SU-DHL-6 (cell line): ENCODE data around the gene MITF.

ENCODE experiments used
- H2AFZ ChIP-seq: fragments of 200-600 bp; sonication (generic); 2 replicates; pipeline ENCODE4 v1.6.1; 2014; ENCODE audit warnings: low read depth, mild to moderate bottlenecking, moderate library complexity, mixed read lengths, antibody characterized with exemption, low read length; ENCODE audit not compliant: severe bottlenecking
- H3F3A ChIP-seq: fragments of 200-600 bp; shearing (Covaris generic); 2 replicates; pipeline ENCODE4 v1.6.0; 2016; ENCODE audit warnings: antibody characterized with exemption, mild to moderate bottlenecking; ENCODE audit not compliant: insufficient read depth
- H3K27ac ChIP-seq: fragments of 200-600 bp; sonication (generic); 2 replicates; pipeline ENCODE4 v1.5.1; 2016; ENCODE audit warnings: low read depth, mild to moderate bottlenecking, low read length, moderate library complexity, mixed read lengths
- H3K27me3 ChIP-seq: fragments of 200-600 bp; sonication (generic), shearing (Covaris generic); 2 replicates; pipeline ENCODE4 v1.6.0; 2014; ENCODE audit warnings: mild to moderate bottlenecking, low read length
- H3K36me3 ChIP-seq: fragments of 200-600 bp; sonication (generic); 2 replicates; pipeline ENCODE4 v1.6.1; 2014; ENCODE audit warnings: mild to moderate bottlenecking, low read length, mixed read lengths
- H3K4me2 ChIP-seq: fragments of 300-600, 200-600 bp; shearing (Covaris generic), sonication (generic); 2 replicates; pipeline ENCODE4 v1.6.0; 2014; ENCODE audit warnings: low read length, low read depth, mild to moderate bottlenecking; ENCODE audit not compliant: poor library complexity, severe bottlenecking
- H3K4me3 ChIP-seq: fragments of 200-600 bp; sonication (generic); 2 replicates; pipeline ENCODE4 v1.5.1; 2014; ENCODE audit warnings: antibody characterized with exemption, low read length, mild to moderate bottlenecking, mixed read lengths; ENCODE audit not compliant: insufficient read depth, poor library complexity, severe bottlenecking
- H3K79me2 ChIP-seq: fragments of 200-600 bp; sonication (generic); 2 replicates; pipeline ENCODE4 v1.6.1; 2014; ENCODE audit warnings: mild to moderate bottlenecking, low read length, moderate library complexity; ENCODE audit not compliant: insufficient read depth
- H3K9ac ChIP-seq: fragments of 200-600 bp; sonication (generic); 2 replicates; pipeline ENCODE4 v1.7.0; 2014; ENCODE audit warnings: mild to moderate bottlenecking, low read length
- H3K9me2 ChIP-seq: fragments of 200-600 bp; sonication (generic); replicated peaks from 2 replicates; pipeline ENCODE4 v1.6.1; 2014; ENCODE audit warnings: low read length; ENCODE audit not compliant: insufficient read depth
- H3K9me3 ChIP-seq: fragments of 200-600 bp; sonication (generic); 2 replicates; pipeline ENCODE4 v1.6.1; 2014; ENCODE audit warnings: low read length, mixed read lengths; ENCODE audit not compliant: insufficient read depth
- H4K20me1 ChIP-seq: fragments of 200-600 bp; sonication (generic); 2 replicates; pipeline ENCODE4 v1.6.1; 2014; ENCODE audit warnings: low read depth, mild to moderate bottlenecking, antibody characterized with exemption, low read length, moderate library complexity, mixed read lengths
- CTCF ChIP-seq: fragments of 200-600 bp; sonication (generic); IDR thresholded peaks from one replicate; pipeline ENCODE4 v1.5.1; 2017; ENCODE audit warnings: antibody characterized with exemption, mild to moderate bottlenecking, low read length, moderate library complexity; ENCODE audit not compliant: insufficient read depth, poor library complexity, severe bottlenecking
- EZH2phosphoT487 ChIP-seq: fragments of 200-600 bp; sonication (generic), shearing (Covaris generic); conservative IDR thresholded peaks from 2 replicates; pipeline ENCODE4 v1.6.1; 2018; ENCODE audit warnings: mild to moderate bottlenecking, antibody characterized with exemption, low read length, moderate library complexity, mixed read lengths

The MITF gene

DNA sequence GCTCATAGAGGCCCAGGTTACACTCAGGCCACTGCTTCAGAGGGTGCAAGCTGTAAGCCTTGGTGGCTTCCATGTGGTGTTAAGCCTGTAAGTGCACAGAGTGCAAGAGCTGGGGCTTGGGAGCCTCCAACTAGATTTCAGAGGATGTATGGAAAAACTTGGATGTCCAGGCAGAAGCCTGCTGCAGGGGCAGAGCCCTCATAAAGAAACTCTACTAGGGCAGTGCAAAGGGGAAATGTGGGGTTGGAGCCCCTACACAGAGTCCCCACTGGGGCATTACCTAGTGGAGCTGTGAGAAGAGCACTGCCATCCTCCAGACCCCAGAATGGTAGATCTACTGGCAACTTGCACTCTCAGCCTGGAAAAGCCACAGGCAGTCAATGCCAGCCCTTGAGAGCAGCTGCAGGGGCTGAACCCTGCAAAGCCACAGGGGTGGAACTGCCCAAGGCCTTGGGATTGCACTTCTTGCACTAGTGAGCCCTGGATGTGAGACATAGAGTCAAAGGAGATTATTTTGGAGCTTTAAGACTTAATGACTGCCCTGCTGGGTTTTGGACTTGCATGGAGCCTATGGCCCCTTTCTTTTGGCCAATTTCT is 14.0 kb downstream of the MITF start:
- no peak overlapping the region for H2AFZ ChIP-seq
- no peaks in the 10 kb centered on the region for H3F3A ChIP-seq
- no peaks in the 10 kb centered on the region for H3K9me3 ChIP-seq
- H3K9ac ChIP-seq, result no peak overlapping the region
- H3K4me3 ChIP-seq, result no peak overlapping the region
- H3K79me2 ChIP-seq, result no peaks in the 10 kb centered on the region
- no peaks in the 10 kb centered on the region for H4K20me1 ChIP-seq
- H3K4me2 ChIP-seq, result no peak overlapping the region
- H3K36me3 ChIP-seq, result no peaks in the 10 kb centered on the region
- TF ChIP-seq EZH2phosphoT487 (no peak), CTCF (no peak)
- H3K27me3 ChIP-seq, result no peaks in the 10 kb centered on the region
- no peak overlapping the region for H3K27ac ChIP-seq
- no peaks in the 10 kb centered on the region for H3K9me2 ChIP-seq

DNA sequence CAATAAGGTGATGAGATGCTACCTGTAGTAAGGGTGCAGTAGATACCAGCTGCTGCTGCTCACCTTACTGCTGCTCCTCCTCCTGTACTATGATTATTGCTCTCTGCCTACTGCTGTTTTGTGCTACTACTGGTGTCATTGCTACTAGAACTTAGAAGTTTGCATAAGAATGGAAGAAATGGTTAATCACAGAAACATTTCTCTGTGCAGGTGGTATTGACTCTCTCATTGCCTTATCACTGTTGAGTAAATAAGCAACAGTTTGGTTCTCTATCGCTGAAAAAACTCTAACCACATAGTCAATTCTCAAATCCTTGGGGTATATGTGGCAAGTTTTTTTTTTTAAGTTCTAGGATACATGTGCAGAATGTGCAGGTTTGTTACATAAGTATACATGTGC is 16.5 kb downstream of the MITF start:
- Histone ChIP-seq H3K4me3 (no peak overlapping the region), H3K27ac (no peak overlapping the region), H3K9ac (no peak overlapping the region), H2AFZ (no peak overlapping the region), H3K36me3 (no peaks in the 10 kb centered on the region), H3K4me2 (no peak overlapping the region), H3F3A (no peaks in the 10 kb centered on the region), H3K27me3 (no peaks in the 10 kb centered on the region), H4K20me1 (no peaks in the 10 kb centered on the region), H3K9me2 (no peaks in the 10 kb centered on the region), H3K9me3 (no peaks in the 10 kb centered on the region), H3K79me2 (no peaks in the 10 kb centered on the region)
- no peak for TF ChIP-seq EZH2phosphoT487
- TF ChIP-seq CTCF, result no peak

GRCh38 chr3:69761896-69762767 is 22.9 kb downstream of the MITF start:
- no peak overlapping the region for H2AFZ ChIP-seq
- no peak overlapping the region for H3K27ac ChIP-seq
- H3K36me3 ChIP-seq, result no peaks in the 10 kb centered on the region
- no peak for TF ChIP-seq EZH2phosphoT487
- no peak for TF ChIP-seq CTCF
- H4K20me1 ChIP-seq, result no peaks in the 10 kb centered on the region
- H3K9me3 ChIP-seq, result no peaks in the 10 kb centered on the region
- no peak overlapping the region for H3K4me3 ChIP-seq
- no peak overlapping the region for H3K9ac ChIP-seq
- no peaks in the 10 kb centered on the region for H3F3A ChIP-seq
- H3K79me2 ChIP-seq, result no peaks in the 10 kb centered on the region
- no peaks in the 10 kb centered on the region for H3K9me2 ChIP-seq
- no peak overlapping the region for H3K4me2 ChIP-seq
- H3K27me3 ChIP-seq, result no peaks in the 10 kb centered on the region
